GM21529 (cell line): ENCODE results near the gene SEPTIN8.

Source experiments
- ATAC-seq: cut with Tn5 transposase; IDR thresholded peaks from one replicate; pipeline ENCODE4 v1.9.1; 2021; ENCODE audit not compliant: unreplicated experiment

SEPTIN8 gene

DNA sequence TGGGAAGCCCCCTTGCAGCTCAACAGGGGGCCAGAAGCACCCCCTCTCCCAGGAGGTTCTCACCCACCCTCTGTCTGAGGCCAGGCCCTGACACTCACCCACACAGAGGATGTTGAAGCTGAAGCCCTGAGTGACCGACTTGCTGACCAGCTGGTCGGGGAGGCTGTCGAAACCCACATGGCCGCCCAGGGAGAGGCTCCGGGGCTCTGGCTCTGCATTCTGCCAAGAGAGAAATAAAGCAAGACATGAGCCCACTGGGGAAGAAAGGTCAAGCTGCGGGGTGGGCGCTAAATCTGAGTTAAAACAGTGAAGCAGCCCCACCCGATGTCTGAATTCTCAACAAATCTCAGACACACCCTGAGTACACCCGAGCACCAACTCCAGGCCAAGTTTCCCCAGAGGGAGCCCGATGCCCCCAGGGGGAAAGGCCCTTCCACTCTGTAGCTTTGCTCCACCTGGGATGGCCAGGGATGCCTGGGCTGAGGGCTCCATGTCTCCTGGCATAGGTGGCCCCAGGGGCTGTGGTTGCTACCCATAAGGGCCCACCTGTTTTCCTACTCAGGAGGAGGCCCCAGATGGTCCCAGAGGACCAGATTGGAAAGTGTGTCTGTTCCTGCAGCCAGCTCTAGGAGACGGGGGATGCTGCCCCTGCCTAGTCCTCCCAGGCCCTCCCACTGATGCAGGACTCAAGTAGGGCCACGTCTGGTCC is 11.6 kb downstream of the SEPTIN8 start:
- no peak for ATAC-seq

DNA sequence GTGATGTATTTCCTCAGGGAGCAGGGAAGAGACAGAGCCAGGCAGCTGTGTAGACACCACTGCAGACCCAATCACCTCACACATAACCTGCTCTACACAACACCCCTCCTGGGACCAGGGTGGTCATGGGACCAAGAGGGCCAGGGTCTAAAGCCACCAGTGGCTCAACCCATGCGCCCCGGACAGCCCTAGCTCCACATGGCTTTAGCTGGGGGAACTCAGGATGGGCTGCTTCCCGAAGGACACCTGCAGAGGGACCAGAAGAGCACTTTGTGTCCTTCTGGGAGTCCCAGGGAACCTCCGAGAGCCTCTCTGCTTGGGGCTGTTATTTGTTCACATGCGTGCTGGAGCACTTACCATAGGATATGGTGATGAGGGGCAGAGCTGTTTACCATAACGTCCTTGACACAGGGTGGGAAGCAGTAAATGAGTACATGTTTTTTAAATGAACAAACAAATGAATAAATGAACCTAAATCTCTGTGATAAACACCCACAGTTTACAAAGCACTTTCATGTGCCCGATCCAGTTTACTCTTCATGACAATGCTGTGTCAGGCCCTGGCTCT is 12.3 kb downstream of the SEPTIN8 start:
- ATAC-seq: no peak

DNA sequence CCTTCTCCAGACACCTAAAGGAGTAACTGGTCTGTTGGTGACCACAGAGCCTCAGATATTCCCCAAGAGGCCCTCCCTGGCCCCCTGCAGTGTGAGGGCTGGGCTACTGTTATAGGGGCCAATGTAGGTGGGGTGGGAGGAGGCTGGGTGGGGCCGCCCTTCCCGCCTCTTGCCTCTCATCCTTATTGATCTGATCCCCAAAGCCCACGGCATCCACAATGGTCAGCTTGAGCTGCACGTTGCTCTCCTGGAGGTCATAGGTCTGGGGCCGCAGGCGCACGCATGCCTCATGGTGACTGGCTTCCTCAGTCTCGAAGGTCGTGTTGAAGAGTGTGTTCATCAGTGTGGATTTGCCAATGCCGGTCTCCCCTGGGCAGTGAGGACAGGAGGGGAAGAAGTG is 13.0 kb downstream of the SEPTIN8 start:
- ATAC-seq: no peak

DNA sequence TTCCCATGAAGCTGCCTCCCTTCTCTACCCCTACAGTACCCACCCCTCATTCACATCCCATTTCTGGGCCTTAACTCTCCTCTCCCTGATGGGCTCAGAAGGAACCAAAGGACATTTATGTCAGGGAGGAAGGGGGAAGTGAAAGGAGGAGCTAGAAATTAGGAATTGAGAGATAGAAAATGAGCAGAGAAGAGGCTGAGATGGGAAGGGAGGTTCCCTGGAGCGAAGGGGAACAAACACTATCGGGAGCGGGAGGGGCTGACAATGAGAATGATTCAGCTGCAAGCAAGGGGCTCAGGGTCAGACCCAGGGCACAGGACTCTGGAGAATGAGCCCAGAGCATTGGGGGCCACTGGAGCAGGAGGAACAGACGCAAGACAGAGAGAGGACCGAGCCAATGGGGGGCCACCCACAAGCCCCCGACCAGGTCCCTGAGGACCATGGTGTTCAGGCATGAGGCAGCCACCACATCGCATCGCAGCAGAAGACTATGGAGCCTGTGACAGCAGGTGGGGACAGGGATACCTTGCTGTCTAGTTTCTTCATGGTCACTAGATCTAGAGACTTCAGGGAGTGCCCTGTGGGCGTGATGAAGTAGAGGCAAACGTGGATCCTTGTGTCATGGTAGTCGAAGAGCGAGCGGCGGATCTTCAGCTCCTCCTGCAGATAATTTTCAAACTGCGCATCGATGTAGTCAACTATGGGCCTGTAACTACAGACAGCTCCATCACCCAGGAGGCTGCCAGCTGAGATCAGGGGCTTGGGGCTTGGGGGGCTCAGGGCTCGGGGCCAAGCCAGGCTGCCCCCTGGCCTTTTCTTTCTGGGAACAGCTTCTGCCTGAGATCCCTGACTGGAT is 13.6 kb downstream of the SEPTIN8 start:
- ATAC-seq: no peak

DNA sequence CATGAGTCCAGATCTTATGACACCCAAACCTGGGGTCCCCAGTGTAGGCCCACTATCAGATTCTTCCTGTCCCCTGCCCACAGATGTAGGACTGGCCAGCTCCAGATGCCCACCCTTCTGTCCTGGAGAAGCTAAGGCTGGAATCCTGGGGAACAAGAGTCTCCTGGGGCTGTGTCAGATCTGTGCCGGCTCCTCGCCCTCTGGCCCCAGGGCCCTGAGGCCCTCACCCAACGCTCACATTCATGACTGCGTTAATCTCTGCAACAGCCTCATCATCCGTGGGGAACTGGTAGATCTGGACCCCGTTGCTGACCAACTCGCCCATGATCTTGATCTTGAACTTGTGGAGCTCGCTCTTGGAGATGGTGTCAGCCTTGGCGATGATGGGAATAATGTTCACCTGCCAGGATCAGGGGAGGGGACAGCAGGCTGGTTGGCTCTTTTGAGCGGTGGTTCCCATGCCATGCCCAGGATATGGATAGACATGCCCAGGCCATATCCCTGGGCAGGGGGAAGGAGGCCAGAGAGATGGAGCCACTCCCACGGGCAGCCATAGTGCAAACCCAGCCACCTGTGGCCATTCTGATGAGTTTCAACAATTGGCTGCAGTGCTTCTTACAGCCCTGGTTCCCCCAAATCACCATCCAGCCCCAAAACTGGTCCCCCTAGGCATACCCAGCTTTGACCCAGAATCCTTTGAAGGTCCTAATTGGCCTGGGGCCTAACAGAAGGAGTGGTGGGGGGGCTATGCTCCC is 14.6 kb downstream of the SEPTIN8 start:
- no peak for ATAC-seq

DNA sequence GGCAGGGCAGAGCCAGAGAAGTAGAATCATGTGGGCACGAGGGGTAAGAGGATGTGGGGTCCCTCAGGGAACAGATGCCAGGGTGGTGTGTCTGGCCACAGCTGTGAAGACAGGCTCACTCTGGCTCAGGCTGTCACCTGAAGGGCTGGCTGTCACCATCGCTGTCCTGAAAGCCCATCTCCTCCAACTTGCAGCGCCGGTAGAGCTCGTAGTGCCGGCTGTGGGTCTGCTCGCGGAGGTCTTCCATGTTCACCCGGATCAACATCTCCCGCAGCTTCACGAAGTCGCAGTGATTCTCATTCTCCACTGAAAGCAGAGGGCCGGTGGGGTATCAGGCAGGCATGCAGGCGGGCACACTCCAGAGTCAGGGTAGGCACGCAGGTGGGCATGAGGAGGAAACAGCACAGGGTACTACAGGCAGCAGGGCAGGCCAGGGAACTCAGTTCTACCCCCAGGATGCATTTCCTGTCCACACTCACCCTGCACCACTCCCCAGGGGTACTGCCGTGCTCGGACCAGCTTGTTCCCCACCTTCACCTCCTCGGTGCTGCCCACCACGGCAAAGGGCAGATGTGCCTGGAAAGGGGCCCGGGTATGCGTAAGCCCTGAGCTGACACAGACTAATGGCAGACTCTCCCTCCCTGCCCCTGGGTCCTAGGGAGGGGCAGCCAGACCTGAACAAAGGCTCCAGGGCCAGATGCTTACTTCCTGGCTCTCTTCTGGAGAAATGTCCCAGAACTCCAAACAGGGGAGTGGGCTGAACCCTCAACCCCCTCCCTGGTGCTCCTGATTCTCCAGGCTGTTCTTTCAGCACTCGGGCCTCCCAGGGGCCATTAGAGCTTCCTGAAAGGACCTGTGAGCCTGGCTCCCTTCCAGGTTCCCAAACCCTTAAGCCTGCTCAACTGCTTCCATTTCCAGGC is 15.5 kb downstream of the SEPTIN8 start:
- no peak for ATAC-seq

DNA sequence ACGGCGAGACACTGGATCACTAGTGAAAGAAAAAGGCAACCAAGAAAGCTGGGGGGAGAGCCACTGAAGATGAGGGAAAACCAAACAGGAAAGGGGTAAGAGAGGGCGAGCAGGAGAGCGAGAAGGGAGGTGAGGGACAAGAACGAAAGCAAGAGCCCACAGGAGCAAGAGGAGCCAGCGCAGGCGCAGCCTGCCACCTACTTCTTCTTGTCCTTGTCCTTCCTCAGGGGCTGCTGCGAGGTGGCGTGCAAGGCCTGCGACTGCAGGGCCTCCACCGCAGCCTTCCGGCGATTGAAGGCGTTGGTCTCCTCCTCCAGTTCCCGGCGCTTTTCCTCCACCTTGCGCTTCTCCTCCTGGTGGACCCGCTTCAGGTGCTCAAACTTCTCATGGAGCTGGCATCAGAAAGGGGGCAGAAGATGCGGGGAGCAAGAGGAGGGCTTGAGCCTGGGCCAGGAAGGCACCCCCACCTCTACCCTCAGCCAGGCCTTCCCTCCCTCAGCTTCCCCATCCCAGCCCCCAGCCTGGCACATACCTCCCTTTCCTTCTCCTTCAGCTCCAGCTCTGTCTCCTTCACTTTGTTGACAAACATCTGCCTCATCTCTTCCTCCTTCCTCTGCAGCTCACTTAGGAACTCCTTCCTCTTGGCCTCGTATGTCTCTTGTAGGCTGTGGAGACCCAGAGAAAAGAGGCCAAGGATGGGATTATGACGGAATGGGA is 16.3 kb downstream of the SEPTIN8 start:
- no peak for ATAC-seq

DNA sequence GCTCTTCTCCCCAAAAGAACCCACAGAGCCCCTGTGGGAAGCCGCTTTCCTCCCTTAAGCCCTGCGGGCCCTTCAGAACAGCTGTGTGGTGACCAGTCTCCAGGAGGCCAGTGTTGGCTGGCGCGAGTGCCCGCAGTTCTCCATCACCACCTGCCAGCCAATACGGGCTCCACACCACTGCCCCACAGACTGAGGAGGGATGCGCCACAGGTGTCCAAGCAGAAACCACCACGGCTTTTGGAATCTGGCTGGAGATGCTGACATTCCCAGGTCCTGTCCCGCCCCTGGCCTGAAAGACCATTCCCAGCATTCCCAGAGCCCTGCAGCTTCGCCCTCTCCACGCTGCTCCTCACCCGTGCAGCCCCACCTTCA is 17.0 kb downstream of the SEPTIN8 start:
- no peak for ATAC-seq

DNA sequence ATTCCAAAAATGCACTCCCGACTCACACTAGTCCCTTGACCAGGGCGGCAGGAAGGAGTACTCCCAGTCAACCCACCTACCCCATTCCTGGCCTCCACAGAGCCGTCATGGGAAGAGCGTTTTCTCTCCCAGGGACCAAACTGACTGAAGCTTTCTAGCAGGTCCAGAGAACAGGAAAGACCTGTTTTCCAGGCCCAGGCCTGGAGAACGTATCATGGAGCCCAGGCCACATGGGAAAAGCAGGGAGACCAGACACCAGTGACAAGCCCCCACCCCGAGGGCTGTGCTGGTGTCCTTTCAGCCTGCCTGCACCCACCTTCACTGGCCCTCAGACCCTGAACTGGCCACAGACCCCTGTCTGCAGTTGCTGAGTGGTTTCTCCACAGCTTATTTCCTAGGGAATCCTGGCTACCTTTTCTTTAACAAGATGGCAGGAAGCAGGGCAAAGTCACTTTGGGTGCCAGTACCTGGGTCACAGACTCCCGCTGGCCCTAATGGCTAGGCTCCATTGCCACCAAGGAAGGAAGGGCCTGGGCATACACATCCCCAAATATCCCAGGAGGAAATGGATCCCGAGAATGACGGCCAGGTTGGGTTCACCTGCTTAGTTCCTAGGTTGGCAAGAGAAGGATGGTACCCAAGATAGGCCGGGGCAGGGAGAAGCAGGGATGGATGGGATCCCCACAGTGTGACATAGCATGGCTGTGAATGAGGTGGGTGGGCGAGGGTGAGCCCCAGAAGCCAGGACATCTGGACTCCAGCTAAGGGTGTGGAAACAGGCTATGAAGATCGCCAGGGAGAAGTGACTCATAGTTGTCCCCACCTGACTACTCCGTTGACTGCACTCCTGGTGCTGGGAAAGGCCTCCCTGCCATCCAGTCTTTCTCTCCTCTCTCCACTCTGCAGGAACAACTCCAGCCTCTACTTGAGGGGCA is 17.7 kb downstream of the SEPTIN8 start:
- no peak for ATAC-seq

DNA sequence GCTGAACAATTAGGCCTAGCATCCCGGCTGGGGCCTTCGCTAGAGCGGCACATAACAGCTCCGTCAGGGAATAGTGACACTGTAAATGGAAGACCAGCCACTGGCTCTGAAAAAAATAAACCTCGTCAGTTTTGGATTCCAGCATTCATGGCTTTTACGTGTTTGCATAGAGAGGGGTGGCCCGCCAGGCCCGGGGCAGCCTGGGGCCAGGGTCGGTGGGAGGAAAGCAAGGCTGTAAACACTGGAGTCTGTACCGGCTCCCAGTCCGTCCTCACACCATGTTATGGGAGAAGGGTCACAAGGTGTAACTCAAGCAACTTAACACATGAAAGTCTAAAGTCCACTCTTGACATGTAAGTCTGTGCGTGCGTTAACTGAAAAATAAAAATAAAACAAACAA is 18.6 kb downstream of the SEPTIN8 start:
- no peak for ATAC-seq

DNA sequence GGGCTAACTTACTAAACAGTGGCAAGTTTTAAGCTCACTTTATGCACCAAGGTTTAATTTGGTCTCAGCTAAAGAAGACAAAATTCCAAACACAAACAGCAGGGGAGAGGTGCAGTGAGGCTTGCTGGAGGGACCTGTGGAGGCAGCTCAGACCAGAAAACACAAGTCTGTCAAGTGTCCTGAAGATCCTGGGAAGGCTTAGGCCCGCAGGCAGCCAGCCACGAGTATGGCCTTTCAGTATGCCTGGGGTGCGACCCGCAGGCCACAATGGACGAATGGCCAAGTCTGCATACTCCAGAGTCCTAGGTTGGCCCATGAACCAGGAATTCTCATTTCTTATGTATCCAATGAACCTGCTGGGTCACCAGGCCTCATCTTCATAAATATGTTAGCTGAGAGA is 20.5 kb downstream of the SEPTIN8 start:
- ATAC-seq: no peak

DNA sequence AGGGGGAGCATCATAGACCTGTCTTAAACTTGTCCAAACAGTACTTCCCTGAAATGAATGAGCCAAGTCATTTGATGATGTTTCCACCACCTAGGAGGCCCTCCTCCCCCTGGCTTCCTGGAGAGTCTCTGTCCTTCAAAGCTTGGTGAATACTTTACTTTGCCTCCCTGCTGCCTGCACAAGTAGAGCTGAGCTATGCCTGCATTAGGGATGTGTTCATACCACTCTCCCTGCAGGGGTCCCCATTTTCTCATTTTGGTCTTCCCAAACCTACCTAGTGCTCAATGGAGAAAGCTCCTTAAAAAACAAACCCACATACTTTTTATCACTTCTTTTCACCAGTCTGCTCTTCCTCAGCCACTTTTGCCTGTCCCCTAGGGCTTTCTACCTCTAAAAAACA is 22.1 kb downstream of the SEPTIN8 start:
- no peak for ATAC-seq

DNA sequence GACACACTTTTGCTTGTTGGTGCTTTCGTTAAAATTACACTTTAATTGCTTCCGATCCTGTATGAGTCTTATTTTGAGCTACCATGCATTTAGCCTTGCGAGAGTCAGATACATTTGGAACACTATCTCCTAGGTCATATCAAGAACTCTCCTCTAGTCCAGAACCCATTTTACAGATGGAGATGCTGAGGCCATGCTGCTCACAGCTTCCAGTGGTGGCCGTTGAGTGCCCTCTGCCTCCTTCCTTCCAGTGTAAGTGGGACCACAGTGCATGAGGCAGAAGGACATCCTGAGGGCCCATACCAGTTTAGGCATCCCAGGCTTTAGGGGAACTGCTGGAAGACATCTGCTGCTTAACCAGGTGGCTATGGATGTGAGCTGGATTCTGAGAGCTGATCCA is 22.9 kb downstream of the SEPTIN8 start:
- ATAC-seq: no peak

DNA sequence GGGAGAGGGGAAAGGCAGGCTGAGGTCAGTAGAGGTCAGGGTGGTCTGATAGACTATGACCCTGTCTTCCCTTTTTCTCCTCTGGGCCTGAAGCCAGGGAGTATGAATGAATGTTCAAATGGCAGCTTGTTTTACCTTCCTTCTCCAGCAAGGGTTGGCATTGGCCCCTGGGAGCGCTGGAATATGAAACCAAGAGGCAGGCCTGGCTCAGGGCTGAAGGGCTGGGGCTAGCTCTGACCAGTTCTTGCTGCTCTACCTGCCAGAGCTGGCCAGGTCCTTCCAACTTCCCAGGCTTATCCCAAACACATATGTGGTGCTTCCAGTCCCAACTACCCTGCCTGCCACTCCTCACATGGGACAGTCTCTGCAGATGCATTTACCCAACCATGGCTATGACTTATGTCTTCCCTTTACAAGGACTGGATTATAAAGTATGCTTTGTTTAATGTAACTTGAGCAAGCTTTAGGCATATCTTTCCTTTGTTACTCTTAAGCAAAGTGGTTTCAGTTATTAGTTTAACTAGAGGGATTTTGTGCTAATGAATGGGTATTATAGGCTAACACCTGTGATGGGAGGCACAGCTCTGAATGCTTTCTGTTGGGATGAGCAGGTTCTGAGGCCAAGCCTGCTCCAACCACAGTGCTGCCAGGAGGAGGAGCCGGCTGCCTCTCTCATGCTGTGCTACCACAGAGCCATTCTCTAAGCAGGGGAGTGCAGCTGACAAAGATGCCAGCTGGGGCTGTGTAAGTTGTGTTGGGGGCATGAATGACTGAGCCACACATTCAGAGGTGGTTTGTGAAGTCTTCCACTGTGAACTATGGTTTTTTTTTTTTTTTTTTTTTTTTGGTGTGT is 23.7 kb downstream of the SEPTIN8 start:
- no peak for ATAC-seq

DNA sequence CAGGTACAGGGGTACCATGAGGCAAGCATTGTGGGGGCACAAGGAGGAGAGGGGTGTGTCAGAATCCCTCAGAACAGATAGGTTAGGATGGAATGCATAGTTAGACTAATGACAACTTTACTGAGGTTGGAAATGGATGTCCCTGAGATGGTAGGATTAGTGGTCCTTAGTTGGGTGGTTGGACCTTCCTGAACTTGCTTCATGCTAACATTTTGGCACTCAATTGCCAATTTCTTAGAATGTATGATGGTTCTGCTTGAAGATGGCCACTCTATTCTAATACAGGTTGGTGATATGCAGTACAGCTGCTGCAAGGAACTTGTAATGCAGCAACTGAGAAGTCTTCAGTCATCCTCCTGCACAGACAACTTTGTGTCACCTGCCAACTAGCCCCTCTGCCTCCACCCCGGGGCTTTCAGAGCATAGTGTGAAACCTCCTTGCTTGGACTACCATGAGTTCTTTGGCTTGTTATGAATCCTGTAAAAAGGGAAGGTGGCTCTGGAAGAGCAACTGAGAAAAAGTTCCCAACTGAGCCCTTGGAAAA is 24.4 kb downstream of the SEPTIN8 start:
- no peak for ATAC-seq

DNA sequence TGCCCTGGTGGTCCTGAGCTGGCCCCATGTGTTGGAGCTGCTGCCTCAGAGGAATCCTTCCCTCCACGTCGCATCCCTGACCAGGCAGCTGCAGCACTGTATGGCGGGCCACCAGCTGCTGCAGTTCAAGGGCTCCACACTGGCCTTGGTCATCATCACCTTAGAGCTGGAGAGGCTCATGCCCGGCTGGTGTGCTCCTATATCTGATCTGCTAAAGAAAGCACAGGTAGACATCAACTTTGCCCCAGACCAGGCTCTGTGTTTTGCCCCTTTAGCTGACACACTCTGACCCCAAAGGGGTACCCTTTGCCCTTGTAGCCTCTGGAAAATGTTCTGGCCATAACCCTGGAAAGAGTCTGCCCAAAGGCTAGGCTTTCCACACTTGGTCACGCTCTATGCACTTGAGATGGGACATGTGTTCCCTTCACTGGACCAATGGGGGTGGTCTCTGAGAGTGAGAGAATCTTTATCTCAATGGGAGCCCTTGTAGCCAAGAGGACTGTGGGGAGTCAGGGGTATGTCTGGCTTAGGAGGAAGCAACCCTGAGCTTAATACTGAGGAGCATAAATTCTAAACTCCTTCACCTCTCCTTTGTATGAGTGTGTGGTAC is 25.0 kb downstream of the SEPTIN8 start:
- ATAC-seq: no peak

DNA sequence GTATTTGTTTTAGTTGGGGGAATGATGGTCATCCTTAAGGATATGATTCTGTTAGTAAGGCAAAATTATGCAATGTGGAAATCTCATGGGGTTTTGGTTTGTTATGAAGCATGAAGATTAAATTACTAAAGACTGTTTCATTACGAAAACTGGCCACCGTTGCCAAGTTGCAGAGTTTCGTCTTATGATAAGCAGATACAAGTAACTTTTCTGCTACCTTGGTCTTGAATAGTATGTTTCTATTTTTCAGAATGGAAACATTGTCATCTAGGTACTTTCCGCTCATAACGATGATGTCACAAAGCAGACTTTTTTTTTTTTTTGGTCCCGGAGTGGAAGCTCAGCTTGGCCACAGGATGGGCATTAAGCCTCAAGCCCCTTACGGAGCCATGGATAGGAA is 25.6 kb downstream of the SEPTIN8 start:
- peak; percentile 35 for ATAC-seq
